ENCODE measurements around the gene PPP5C. TPM values are rescaled to one million over a fixed set of nuclear protein-coding genes. Genes with fewer than 3 reads are reported as not detected.

The PPP5C gene
- total RNA-seq, 3 donors from 2014 or later: 55.3 to 71.6 (median 59.4) TPM

DNA sequence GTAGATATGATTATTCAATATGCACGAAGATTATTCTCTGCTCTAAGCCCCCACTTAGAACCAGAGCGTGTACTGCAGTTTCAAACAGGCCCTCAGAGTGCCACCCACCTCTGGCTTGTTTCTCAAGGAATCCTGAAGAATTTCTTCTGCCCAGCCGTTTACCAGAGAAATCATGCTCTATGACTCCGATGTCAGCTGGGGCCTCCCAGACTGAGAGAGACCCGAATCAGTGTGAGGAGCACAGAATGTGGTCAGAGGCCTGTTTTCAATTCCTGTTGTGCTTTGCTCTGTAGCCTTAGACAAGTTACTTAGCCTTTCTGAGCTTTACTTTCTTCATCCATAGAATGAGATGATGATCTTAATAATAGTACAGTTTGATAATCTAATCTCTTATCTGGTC is 76.3 kb downstream of the PPP5C start:
- DNase-seq: no peak
- no peak for ATAC-seq

DNA sequence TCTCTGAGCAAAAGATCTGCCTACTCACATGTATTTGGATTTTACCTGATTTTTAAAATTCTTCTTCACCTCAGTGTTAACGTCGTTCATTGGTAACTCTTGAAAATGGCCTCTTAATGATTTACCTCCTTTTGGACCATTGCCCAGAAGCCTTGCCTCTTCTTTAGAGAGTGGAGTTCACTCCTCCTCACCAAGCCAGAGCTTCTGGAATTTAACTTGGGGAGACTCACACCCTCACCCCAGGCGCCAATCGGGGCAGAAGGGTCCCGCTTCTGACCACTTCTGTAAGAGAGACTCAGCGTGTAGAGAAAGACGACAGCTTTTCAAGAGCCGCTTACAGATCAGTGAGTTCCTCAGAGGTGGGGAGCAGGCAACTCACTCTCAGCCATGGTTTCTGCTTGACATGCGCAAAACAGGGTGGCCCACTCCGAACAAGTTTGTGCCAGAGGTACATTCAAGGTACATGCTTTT is 79.2 kb downstream of the PPP5C start:
- Histone ChIP-seq H3K36me3 (ENCODE audit: low read depth) (no peaks in the 10 kb centered on the region), H3K9me3 (no peaks in the 10 kb centered on the region), H3K4me3 (no peak overlapping the region), H3K4me1 (ENCODE audit: low read depth) (peaks cover 3% of the 10 kb centered on the region)
- DNase-seq (peak in 1 of 3 donors; percentile 59), ATAC-seq (peak; percentile 47)
- TF ChIP-seq, protein P1, sequence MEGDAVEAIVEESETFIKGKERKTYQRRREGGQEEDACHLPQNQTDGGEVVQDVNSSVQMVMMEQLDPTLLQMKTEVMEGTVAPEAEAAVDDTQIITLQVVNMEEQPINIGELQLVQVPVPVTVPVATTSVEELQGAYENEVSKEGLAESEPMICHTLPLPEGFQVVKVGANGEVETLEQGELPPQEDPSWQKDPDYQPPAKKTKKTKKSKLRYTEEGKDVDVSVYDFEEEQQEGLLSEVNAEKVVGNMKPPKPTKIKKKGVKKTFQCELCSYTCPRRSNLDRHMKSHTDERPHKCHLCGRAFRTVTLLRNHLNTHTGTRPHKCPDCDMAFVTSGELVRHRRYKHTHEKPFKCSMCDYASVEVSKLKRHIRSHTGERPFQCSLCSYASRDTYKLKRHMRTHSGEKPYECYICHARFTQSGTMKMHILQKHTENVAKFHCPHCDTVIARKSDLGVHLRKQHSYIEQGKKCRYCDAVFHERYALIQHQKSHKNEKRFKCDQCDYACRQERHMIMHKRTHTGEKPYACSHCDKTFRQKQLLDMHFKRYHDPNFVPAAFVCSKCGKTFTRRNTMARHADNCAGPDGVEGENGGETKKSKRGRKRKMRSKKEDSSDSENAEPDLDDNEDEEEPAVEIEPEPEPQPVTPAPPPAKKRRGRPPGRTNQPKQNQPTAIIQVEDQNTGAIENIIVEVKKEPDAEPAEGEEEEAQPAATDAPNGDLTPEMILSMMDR (IDR thresholded peaks at IDR 0.05): no peak
- intact Hi-C loops (cut with DNase I, micrococcal nuclease): no loop called here

More for the DNA sequence above, 76.3 kb downstream of the PPP5C start:
- TF ChIP-seq, protein P1 (IDR thresholded peaks at IDR 0.05): no peak
- H3K4me3 ChIP-seq: no peak overlapping the region
- H3K36me3 ChIP-seq (ENCODE audit: low read depth): no peaks in the 10 kb centered on the region
- H3K9me3 ChIP-seq: no peaks in the 10 kb centered on the region
- H3K4me1 ChIP-seq (ENCODE audit: low read depth): no peaks in the 10 kb centered on the region
- intact Hi-C loops (cut with DNase I, micrococcal nuclease): no loop called here

GRCh38 chr19:46426506-46427162 is 79.7 kb downstream of the PPP5C start:
- intact Hi-C loops (cut with DNase I, micrococcal nuclease): no loop called here
- ATAC-seq (peak; percentile 54), DNase-seq (peak in 1 of 3 donors; percentile 29)
- no peaks in the 10 kb centered on the region for H3K36me3 ChIP-seq (ENCODE audit: low read depth)
- no peaks in the 10 kb centered on the region for H3K9me3 ChIP-seq
- TF ChIP-seq, protein P1 (IDR thresholded peaks at IDR 0.05): no peak
- peaks cover 3% of the 10 kb centered on the region for H3K4me1 ChIP-seq (ENCODE audit: low read depth)
- H3K4me3 ChIP-seq: no peak overlapping the region

GRCh38 chr19:46427518-46428045 is 80.7 kb downstream of the PPP5C start:
- Histone ChIP-seq H3K4me1 (ENCODE audit: low read depth) (peaks cover 3% of the 10 kb centered on the region), H3K9me3 (no peaks in the 10 kb centered on the region), H3K36me3 (ENCODE audit: low read depth) (no peaks in the 10 kb centered on the region), H3K4me3 (no peak overlapping the region)
- ATAC-seq (no peak), DNase-seq (no peak)
- TF ChIP-seq, protein P1 (IDR thresholded peaks at IDR 0.05): no peak
- intact Hi-C loops (cut with DNase I, micrococcal nuclease): no loop called here

DNA sequence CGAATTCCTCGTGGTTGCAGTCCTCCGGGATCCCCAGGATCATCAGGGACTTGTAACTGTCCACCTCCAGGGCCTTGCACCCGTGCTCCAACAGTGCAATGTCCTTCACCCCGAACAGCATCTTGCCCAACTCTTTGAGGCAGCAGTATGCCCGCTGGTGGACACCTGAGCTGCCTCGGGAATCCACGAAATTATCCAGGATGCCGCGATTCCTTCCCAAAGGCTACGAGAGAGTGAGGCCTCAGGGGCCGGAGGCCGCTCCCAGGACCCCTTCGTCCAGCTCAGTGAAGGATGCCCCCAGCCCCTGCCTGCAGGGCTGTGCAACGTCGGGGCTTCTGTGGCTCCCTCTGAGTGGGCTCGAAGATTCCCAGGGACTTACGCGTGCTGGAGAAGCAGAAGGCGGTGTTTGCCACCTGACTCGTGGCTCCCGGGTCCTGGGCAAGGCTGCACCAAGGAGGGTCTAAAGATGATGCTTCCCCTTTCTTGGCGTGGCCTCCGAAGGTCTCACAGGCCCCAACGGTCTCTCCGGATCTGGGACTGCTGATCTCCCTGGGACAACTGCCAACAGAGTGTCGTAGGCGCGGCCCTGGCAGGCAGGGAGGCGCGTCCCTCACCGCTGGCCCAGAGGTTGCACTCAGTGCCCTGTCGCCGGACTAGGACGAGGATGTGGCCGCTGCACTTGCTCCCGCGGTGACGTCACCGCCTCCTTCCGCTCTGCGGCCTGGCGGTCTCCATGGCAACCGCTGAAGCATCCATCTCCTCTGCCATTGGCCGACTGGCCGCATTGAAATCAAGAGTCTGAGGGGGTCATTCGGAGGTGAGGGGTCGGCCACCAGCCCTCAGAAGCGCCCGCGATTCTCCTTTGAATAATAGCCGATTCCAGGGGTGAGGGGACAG is 81.6 kb downstream of the PPP5C start, which contains the start of gene PNMA8C:
TSS of gene PNMA8C (minus strand) at position 698 of the 897 bp plus-strand sequence. CDS start at position 121, 577 bp downstream.
- Histone ChIP-seq H3K36me3 (ENCODE audit: low read depth) (no peaks in the 10 kb centered on the region), H3K4me3 (no peak within 1 kb of the TSS), H3K9me3 (no peaks in the 10 kb centered on the region), H3K4me1 (ENCODE audit: low read depth) (peaks cover 3% of the 10 kb centered on the region)
- peak; percentile 72 for ATAC-seq
- intact Hi-C loops (cut with DNase I, micrococcal nuclease): no loop called here
- peak; percentile 40 to 81 (median 58) for DNase-seq
- TF ChIP-seq, protein P1 (IDR thresholded peaks at IDR 0.05): no peak

Measured in mucosa of descending colon (tissue), 3 donors.